Renal cortex interstitium (tissue), 11 donors: ENCODE data around the gene F2RL1. TPM values are rescaled to one million over a fixed set of nuclear protein-coding genes. Genes with fewer than 3 reads are reported as not detected.
"Not testable (repeated sequence)": the region's sequence is repeated elsewhere in the genome, so short reads cannot be mapped to it uniquely, and the experiment has no call there.

Experiments used
- DNase-seq, 11 donors: peaks; one replicate each; pipeline ENCODE4 v3.0.0-alpha.2; 2013; ENCODE audit warnings: low read depth in 9 of 11, low spot score in 4 of 11; ENCODE audit errors: extremely low read depth in 1 of 11
- polyA plus RNA-seq, 3 donors: library from polyadenylated mRNA; unstranded; fragments of 120-200 nt; gene quantifications; one replicate each; pipeline ENCODE4 v1.2.1, GENCODE V29; 2013; ENCODE audit not compliant: insufficient read length in 3 of 3

Gene F2RL1
- polyA plus RNA-seq, 3 donors: 32.4 to 47.2 (median 41.8) TPM

DNA sequence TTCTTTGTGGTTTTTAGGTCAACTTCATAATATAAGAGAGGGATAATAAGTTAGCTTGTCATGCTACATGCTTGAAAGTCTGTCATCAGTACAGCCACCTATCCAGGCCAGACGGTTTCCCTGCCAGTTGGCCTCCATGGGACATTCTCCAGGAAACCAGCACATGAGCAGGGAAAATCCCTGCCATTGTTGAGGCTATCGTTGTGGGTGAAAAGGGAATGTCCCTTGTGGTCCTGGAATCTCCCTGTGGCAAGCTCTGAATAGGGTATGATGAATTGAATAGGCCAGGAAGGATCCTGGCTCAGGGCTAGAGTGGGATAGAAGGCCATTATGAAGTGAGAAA is 12.3 kb downstream of the F2RL1 start:
- DNase-seq: no peak

DNA sequence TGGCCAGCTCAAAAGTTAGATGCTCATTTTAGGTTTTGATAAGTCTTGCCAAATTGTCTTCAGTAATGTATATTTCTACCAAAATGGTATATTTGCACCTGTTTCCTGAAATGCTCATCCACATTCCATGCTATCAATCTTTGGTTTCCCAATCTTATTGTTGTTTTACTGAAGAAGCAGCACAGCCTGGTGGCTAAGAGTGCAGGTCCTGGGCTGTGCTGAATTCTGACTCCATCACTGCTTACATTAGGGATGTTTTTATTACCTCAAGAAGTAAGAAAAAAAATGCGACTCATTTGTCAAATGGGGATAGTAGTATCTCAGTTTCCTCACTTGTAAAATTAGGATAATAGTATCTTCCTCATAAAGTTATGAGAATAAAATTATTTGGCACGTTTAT is 17.4 kb downstream of the F2RL1 start:
- no peak for DNase-seq

- DNase-seq: no peak
Observed at GRCh38 chr5:76836585-76836984, 17.8 kb downstream of the F2RL1 start.

DNA sequence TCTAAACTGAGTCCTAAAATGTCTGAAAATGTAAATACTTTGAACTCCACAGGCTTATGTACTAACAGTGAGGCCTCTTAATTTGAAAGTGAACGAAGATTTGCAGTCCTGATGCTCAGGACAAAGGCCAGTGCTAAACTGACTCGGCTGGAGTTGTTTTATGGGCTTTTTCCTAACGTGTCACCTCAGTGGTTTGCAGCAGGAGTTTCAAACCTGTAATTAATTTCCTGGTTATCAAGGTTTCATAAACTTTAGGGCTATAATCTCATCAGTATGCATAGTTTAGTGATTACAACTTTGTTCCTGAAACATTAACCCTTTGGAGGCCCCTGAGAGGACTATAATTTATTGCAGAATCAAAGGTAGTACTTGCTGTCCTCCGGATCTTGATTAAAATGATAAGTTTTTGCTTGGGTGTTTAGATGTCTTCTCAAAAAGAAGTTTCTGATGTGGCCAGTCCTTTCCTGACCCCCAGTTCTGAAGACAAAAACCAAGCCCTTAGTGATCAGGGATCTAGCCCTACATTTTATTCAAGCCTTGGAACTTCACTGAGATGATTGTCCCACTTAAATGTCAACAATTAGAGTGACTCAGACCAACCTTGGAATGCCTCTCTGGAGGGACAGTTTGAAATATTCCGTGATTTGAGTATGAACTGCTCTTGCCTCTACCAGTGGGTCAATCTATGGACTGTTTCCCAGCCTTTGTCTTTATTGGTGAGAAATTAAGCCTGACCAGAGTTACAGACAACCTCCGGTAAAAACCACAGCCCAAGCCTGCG is 19.8 kb downstream of the F2RL1 start:
- DNase-seq: peak in 2 of 11 donors; percentile 34 to 46

- DNase-seq: no peak
Observed at GRCh38 chr5:76841361-76841760, 22.5 kb downstream of the F2RL1 start.

DNA sequence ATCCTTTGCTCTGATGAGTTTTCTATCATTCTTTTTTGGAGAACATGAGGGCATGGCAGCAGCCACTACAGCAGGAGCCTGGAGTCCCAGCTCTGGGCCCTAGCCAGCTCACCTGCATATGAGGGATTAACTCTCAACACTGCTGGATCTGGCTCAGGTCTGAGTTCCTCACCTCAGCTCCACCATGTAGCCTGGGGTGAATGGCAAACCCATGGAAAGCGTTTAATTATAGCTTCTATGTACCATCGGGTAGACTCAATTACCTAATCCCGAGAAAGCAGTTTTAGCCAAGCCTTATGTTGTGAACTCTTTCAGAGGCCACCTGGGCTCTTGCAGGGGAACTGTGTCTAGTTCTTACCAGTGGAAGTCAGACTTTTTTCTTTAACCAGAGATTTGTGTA is 27.1 kb downstream of the F2RL1 start:
- no peak for DNase-seq

DNA sequence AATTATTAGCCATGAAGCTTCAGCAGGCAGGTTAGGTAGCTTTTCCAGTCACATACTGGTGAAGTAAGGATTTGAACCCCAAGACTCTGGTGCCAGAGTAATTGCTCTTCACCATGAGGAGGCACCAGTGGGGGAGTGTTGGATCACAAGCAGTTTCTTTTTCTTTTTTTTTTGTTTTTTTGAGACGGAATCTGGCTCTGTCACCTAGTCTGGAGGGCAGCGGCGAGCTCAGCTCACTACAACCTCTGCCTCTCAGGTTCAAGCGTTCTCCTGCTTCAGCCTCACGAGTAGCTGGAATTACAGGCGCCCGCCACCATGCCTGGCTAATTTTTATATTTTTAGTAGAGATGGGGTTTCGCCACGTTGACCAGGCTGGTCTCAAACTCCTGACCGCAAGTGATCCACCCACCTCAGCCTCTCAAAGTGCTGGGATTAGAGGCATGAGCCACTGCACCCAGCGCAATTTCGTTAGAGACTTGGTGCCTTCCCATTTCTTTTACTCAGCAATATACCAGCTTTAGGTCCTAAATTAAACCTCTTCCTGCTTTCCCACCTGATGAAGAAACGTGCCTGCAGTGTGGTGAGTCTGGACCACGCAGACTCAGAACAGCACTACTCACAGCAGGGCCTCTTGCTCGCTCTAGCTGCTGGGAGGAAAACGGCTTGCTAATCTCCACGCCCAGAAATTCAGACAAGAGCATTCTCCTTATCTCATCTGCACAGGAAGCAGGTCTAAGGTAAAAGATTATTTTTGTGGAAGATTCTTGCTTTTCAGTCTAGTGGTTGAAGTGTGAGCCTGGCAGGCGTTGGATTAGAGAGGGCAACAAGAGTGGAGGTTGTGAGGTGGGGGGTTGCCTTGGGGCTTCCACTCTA is 30.8 kb downstream of the F2RL1 start, which contains the start of gene S100Z:
Gene S100Z (plus strand): TSS at position 596 of the 873 bp plus-strand sequence. CDS start 25,346 bp downstream, outside the sequence.
- no peak for DNase-seq

- DNase-seq: no peak
Observed at GRCh38 chr5:76850543-76851145, 31.8 kb downstream of the F2RL1 start.

GRCh38 chr5:76851728-76852369 is 33.0 kb downstream of the F2RL1 start:
- no peak for DNase-seq

- no peak for DNase-seq
Observed at GRCh38 chr5:76852772-76853171, 33.9 kb downstream of the F2RL1 start.

DNA sequence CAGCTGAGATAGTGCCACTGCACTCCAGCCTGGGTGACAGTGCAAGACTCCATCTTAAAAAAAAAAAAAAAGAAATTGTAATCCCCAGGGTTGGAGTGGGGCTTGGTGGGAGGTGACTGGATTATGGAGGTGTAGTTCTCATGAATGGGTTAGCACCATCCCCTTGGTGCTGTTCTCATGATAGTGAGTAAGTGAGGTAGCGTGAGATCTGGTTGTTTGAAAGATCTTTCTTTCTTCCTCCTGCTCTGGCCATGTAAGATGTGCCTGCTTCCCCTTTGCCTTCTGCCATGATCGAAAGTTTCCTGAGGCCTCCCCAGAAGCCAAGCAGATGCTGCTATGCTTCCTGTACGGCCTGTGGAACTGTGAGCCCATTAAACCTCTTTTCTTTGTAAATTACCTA is 34.9 kb downstream of the F2RL1 start:
- not testable (repeated sequence) for DNase-seq

GRCh38 chr5:76854644-76855043 is 35.8 kb downstream of the F2RL1 start:
- DNase-seq: no peak

DNA sequence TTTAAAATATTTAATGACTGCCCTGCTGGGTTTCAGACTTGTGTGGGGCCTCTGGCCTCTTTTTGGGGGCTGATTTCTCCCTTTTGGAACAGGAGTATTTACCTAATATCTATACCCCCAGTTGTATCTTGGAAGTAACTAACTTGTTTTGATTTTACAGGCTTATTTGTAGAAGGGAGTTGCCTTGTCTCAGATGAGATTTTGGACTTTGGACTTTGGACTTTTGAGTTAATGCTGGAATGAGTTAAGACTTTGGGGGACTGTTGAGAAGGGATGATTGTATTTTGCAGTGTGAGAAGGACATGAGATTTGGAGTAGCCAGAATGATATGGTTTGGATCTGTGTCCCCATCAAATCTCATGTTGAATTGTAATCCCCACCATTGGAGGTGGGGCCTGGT is 36.7 kb downstream of the F2RL1 start:
- peak in 1 of 11 donors; percentile 12 for DNase-seq

GRCh38 chr5:76855961-76856360 is 37.1 kb downstream of the F2RL1 start:
- no peak for DNase-seq

DNA sequence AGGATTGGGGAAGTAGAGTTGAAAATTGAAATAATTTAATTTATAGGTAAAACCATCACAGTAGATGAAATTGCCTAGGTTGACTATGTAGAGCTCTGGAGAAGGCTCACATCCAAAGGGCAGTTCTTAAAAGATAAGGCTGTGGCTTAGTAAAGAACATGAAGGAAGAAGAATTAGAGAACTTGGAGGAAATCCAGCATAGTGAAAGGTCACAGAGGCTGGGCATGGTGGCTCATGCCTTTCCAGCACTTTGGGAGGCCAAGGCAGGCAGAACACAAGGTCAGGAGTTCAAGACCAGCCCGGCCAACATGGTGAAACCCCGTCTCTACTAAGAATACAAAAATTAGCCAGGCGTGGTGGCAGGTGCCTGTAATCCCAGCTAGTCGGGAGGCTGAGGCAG is 38.0 kb downstream of the F2RL1 start:
- not testable (repeated sequence) for DNase-seq

GRCh38 chr5:76859591-76860247 is 40.9 kb downstream of the F2RL1 start:
- no peak for DNase-seq

- DNase-seq: no peak
Observed at GRCh38 chr5:76861612-76862011, 42.8 kb downstream of the F2RL1 start.

DNA sequence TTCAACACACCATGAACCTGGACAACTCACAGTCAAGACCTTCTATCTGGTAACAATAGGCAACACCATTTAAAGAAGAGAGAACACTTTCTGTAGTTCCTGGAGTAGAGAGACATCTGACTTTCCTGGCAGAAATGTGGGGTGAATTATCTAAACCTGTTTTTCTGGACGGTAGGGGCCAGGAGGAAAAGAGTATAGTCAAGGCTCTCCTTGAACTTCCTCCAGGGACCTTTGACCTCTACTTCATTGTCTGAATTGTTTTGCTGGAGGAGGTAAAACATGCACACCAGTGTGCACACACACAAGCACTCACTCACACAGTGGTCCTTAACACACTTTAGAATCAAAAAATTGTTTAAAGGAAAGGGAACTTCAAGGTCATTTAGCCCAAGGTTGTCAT is 44.2 kb downstream of the F2RL1 start:
- DNase-seq: no peak

- DNase-seq: no peak
Observed at GRCh38 chr5:76866503-76866902, 47.7 kb downstream of the F2RL1 start.
